Hepatic stellate cell (primary cell): ENCODE data around the gene RRM2.

ENCODE experiments used
- DNase-seq: peaks from one replicate; pipeline ENCODE4 v3.0.0; 2011; ENCODE audit warnings: low spot score

Gene RRM2

GRCh38 chr2:10122500-10123280 lies at the start of gene RRM2:
Gene RRM2 (plus strand): TSS chr2:10122739. CDS start chr2:10122799, 60 bp downstream.
- peak; percentile 99 for DNase-seq

DNA sequence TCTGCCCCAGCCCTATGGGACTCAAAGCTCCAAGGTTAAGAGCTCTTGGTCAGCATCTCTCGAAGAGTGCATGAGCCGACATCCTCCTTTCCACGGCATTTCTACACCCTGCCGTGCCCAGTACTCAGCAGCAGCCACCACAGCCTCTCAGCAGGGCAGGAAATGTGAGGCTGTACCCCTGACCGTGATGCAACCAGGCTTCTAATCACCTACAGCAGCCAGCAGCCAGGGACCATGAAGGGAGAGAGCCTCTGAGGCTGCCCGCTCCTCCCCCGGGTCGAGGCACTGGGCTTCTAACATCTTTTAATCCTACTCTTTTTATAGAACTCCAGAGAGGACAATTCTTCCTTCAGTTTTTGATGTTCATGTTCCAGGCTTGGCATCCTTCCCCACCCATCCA lies 48.8 kb upstream of the RRM2 start:
- DNase-seq: no peak

DNA sequence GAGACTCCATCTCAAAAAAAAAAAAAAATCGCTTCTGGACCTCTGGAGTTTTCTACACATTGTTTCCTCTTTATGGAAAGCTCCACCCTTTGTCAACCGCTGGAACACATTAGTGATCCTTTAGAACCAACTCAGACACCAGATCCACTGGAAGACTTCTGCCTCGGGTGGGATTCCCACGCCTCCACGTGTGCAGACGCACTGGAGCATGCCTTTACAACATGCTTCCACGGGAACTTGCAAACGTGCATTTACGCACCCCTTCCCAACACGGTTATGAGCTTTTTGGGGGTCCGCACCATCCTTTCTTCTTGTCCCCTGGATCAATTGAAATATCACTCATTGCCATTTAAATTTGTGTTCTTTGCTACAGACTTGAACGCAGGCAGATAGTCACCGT lies 47.4 kb upstream of the RRM2 start:
- no peak for DNase-seq

GRCh38 chr2:10075571-10076209 lies 46.8 kb upstream of the RRM2 start:
- no peak for DNase-seq

DNA sequence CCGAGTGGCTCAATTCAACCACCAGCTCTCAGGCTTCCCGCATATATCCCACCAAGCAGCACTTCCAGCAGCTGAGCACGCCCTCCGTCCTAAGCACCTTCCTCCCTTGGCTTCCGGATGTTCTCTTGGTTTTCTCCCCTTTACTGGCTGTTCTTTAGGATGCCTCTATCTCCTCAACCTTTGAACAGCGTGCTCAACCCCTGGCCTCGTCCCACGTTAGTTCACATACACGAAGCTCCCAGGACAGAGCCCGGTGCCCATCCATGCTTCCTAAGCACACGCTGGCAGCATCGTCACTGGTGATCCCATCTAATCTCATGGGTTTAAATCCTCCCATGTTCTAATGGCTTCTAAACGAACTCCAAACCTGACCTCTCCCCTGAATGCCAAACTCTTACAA lies 46.0 kb upstream of the RRM2 start:
- DNase-seq: no peak

DNA sequence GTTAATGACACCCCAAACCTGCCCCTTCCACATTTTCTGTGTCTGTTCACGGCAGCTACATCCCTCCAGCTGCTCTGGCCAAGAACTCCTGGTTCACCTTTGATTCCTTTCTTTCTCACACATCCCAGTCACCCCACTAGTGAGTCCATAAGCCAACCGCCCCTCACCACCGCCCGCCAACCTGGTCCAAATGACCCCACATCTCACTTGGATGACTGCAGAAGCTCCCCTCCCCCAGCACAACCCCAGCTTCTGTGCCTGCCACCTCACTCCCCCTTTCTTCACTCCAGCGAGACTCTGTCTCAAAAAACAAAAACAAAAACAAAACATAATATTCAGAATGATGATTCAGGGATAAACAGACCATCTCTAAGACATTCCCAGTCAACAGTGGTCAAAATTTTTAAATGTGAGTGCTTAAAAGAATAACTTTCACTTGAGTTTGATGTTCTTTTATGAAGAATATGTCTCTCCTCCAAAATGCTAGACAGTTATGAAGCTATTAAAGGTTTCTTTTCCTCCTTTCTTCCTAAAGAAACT lies 45.5 kb upstream of the RRM2 start:
- DNase-seq: no peak

- no peak for DNase-seq
Measured at GRCh38 chr2:10078001-10078400, 44.5 kb upstream of the RRM2 start.

GRCh38 chr2:10078704-10079265 lies 43.8 kb upstream of the RRM2 start:
- DNase-seq: peak; percentile 75

DNA sequence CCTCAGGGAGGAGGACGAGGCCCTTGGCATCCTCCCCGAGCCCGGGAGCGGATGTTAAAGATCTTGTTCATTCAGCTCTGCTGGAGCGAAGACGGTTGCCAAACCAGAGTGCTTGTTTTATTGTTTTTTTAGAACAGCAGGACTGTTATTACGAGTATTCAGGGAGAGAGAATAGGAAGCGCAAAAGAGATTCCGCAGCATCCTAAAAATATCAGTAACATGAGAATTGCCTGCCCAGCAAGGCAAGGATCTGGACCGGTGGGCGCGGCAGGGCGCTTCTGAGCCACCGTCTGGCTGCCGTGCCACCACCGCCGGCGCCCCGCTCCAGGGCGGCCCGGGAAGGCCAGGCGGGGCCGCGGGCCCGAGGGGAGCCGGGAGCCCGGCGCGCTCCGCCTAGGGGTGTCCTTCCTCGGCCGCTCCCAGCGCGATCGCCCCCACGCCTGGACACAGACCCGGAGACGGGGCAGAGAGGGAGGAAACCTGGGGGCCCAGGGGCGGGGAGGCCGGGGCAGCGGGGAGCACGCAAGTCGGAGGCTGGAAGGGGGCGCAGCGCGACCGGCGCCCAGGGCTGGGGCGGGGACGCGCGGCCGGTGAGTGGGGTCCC lies 43.2 kb upstream of the RRM2 start:
- DNase-seq: peak; percentile 56

- no peak for DNase-seq
Measured at GRCh38 chr2:10079870-10080535, 42.5 kb upstream of the RRM2 start, which contains the start of gene CYS1. Gene CYS1 (minus strand): TSS chr2:10080411. CDS start chr2:10080223, 188 bp downstream.

DNA sequence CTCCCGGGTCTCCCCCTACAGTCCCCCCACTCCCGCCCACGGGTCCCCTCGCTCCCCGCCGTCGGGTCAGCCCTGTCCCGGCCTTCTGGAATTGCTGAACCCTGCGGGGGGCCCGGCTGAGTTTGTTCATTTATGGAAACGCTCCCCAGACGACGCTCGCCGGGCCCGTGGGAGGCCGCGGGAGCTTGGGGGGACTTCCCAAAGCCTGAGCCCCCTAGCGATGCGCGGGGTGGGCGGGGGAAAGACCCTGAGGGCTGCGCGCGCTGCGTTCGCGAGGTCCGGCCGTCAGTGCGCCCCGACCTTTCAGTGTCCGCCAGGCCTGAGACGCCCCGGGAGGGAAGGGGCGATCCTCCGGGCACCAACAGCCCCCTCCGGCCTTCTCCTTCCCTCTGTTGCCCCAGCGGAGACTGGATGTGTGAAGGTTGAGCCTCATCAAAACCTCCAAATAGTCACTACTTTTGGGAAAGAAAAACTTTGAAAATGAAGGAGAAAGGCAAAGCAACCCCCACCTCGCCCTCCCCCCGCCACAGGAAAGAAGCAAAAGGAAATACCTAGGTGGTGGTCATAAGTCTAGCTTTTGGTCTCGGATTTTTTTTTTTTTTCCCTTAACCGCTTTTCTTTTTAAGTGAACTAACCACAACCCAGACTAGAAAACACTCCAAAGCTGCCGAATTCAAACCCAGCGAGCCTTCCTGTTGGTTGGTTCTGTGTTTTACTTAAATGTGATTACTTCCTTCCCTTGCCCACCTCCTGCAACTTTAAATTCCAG lies 41.8 kb upstream of the RRM2 start:
- no peak for DNase-seq

DNA sequence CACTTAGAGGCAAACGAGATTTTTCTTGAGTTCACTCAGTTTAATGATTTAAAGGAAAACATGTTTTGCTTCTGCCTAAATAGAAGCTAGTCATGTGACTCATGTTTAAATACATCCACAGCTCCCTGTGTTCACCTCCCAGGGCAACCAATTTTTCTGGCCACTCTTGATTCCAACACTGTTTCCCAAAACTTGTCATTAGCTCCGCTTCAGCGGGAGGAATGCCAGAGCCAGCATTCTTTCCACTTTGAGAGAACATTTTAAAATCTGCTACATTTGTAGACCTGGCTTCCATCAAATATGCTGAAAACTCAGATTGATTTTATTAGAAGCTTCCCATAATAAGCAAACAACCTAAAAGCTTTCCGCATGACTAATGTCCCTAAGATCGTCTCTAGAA lies 39.5 kb upstream of the RRM2 start:
- no peak for DNase-seq

GRCh38 chr2:10083692-10084211 lies 38.8 kb upstream of the RRM2 start:
- DNase-seq: no peak

DNA sequence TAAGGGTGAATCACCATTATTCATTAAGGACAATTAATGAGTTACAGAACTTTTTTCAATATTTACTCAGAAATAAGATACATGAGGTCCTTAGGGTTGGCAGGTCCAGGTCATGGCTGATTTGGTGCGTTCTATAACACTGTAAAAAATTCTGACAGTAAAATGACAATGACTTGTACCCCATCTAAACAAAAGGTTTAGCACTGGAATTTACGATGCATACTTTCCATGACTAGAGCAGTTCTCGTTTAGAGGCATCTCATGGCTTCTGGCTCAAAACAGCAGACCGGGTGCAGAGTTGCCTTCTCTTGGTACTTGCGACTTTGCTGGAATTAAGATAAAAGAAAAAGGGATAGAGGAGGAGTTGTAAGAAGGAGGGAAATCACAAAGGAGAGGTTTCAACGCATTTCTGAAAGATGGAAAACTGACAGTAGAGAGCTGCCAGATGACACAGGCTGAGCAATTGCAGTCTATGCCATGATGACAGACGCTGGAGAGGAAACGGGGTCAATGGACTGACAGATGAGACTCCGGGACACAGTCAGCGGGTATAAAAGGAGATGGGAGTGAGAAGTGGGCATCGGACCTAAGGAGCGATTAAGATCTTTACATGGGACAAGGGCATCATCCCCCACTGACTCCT lies 38.2 kb upstream of the RRM2 start:
- no peak for DNase-seq

DNA sequence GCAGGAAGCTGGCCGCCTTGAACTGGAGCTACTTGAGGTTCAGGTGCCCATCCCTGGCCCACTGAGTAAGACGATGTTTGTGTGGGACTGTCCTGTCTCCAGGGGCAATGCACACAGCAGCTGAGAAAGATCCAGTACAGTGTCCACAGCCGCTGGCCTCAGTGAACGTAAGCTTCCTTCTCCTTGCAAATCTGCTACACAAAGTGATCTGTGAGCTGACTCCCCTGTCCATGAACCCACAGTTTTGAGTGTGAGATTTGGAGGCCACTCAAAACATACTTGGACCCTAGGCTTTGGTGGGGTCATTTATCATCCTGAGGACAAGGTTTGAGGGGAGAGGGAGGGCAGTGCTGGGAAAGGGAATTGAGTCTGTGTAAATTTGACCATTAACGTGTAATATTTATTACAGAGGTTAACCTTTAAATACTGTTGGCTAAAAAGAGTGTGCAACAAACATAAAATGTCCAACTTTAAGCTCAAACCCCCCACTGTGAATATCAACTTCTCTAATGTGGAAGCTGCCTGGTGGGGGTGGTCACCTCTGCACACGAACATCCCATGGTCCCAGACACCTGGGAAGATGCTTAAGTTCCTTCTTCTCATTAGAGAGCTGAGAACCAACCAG lies 37.4 kb upstream of the RRM2 start:
- DNase-seq: no peak

- no peak for DNase-seq
Measured at GRCh38 chr2:10085668-10086059, 36.9 kb upstream of the RRM2 start.

DNA sequence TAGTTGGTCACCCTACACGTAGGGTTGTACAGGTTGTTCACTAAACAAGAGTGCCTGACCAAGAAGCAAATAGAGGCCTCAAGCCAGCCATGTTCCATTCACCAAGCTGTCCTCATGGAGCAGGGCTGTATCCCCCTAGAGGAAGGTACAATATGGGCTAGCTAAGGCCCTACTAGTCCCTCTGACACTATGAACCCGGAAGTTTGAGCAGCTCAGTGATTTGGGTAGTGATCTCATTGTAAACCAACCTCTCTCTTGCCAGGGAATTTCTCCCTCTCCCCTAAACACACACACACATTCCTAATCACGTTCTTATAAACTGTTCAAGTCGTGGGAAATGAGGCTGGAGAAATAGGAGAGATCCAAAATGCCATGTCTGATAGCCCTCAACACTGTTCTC lies 35.6 kb upstream of the RRM2 start:
- DNase-seq: no peak

- no peak for DNase-seq
Measured at GRCh38 chr2:10087360-10087759, 35.2 kb upstream of the RRM2 start.

GRCh38 chr2:10089565-10090190 lies 32.9 kb upstream of the RRM2 start:
- DNase-seq: no peak
